ENCODE data around the gene EML4.

GRCh38 chr2:42337356-42337820 is 168.2 kb downstream of the EML4 start:
- TF ChIP-seq, protein P1, sequence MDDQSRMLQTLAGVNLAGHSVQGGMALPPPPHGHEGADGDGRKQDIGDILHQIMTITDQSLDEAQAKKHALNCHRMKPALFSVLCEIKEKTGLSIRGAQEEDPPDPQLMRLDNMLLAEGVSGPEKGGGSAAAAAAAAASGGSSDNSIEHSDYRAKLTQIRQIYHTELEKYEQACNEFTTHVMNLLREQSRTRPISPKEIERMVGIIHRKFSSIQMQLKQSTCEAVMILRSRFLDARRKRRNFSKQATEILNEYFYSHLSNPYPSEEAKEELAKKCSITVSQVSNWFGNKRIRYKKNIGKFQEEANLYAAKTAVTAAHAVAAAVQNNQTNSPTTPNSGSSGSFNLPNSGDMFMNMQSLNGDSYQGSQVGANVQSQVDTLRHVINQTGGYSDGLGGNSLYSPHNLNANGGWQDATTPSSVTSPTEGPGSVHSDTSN (CRISPR knock-in tag; IDR thresholded peaks at IDR 0.05; ENCODE audit: borderline replicate concordance): no peak
- no peak for TF ChIP-seq ZNF780A (CRISPR knock-in tag; IDR thresholded peaks at IDR 0.05)
- TF ChIP-seq ZNF841 (CRISPR knock-in tag; IDR thresholded peaks at IDR 0.05; ENCODE audit: borderline replicate concordance): no peak
- TF ChIP-seq BHLHE40 (IDR thresholded peaks at IDR 0.05; ENCODE audit: low read length): no peak
- no peak for TF ChIP-seq KLF13 (CRISPR knock-in tag; IDR thresholded peaks at IDR 0.05)
- TF ChIP-seq NFKBIZ (CRISPR knock-in tag; IDR thresholded peaks at IDR 0.05): no peak
- no peak for TF ChIP-seq EZH2 (conservative IDR thresholded peaks at IDR 0.05; ENCODE audit: low read depth, low read length)
- TF ChIP-seq FOXA3 (CRISPR knock-in tag; IDR thresholded peaks at IDR 0.05): no peak
- no peak for TF ChIP-seq ZNF878 (CRISPR knock-in tag; IDR thresholded peaks at IDR 0.05)
- TF ChIP-seq, protein P2, sequence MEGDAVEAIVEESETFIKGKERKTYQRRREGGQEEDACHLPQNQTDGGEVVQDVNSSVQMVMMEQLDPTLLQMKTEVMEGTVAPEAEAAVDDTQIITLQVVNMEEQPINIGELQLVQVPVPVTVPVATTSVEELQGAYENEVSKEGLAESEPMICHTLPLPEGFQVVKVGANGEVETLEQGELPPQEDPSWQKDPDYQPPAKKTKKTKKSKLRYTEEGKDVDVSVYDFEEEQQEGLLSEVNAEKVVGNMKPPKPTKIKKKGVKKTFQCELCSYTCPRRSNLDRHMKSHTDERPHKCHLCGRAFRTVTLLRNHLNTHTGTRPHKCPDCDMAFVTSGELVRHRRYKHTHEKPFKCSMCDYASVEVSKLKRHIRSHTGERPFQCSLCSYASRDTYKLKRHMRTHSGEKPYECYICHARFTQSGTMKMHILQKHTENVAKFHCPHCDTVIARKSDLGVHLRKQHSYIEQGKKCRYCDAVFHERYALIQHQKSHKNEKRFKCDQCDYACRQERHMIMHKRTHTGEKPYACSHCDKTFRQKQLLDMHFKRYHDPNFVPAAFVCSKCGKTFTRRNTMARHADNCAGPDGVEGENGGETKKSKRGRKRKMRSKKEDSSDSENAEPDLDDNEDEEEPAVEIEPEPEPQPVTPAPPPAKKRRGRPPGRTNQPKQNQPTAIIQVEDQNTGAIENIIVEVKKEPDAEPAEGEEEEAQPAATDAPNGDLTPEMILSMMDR (CRISPR knock-in tag; IDR thresholded peaks at IDR 0.05): no peak; the same call in 1 of the 2 replicates

All from HepG2 (cell line).